Endodermal cell (in vitro differentiated cells): ENCODE measurements around the gene OXCT2. TPM values are rescaled to one million over a fixed set of nuclear protein-coding genes. Genes with fewer than 3 reads are reported as not detected.
"Not testable (repeated sequence)": the region's sequence is repeated elsewhere in the genome, so short reads cannot be mapped to it uniquely, and the experiment has no call there.

Experiments
- DNase-seq: peaks from one replicate; pipeline ENCODE4 v3.0.0-alpha.2; 2017
- H3K27ac ChIP-seq: 2 replicates; pipeline ENCODE4 v1.5.1; 2013; ENCODE audit warnings: mild to moderate bottlenecking, low read depth, low read length, moderate library complexity
- H3K27me3 ChIP-seq: 2 replicates; pipeline ENCODE4 v1.6.1; 2013; ENCODE audit warnings: mild to moderate bottlenecking, low read length, moderate library complexity; ENCODE audit not compliant: insufficient read depth, control insufficient read depth, poor library complexity, severe bottlenecking
- H3K36me3 ChIP-seq: 2 replicates; pipeline ENCODE4 v1.7.0; 2013; ENCODE audit warnings: mild to moderate bottlenecking, low read length, moderate library complexity; ENCODE audit not compliant: control insufficient read depth, insufficient read depth
- H3K4me1 ChIP-seq: one replicate; pipeline ENCODE4 v1.7.0; 2013; ENCODE audit warnings: low read length; ENCODE audit not compliant: control insufficient read depth, insufficient read depth
- H3K4me3 ChIP-seq: 2 replicates; pipeline ENCODE4 v1.5.1; 2013; ENCODE audit warnings: mild to moderate bottlenecking, low read length, moderate library complexity
- H3K9ac ChIP-seq: 2 replicates; pipeline ENCODE4 v1.6.1; 2013; ENCODE audit warnings: mild to moderate bottlenecking, low read length, moderate library complexity; ENCODE audit not compliant: poor library complexity, severe bottlenecking; ENCODE audit errors: extremely low read depth
- H3K9me3 ChIP-seq: 2 replicates; pipeline ENCODE4 v1.6.1; 2013; ENCODE audit warnings: mild to moderate bottlenecking, low read length, moderate library complexity; ENCODE audit not compliant: control insufficient read depth
- H3K27ac Mint-ChIP-seq: 2 replicates; pipeline ENCODE4 v1.8.0; 2020; ENCODE audit warnings: mixed read lengths
- H3K27me3 Mint-ChIP-seq: 2 replicates; pipeline ENCODE4 v1.8.0; 2021; ENCODE audit warnings: mild to moderate bottlenecking, mixed read lengths; ENCODE audit not compliant: insufficient read depth
- H3K36me3 Mint-ChIP-seq: 2 replicates; pipeline ENCODE4 v1.8.0; 2020; ENCODE audit warnings: low read depth, mixed read lengths
- H3K4me1 Mint-ChIP-seq: 2 replicates; pipeline ENCODE4 v1.8.0; 2020; ENCODE audit warnings: mixed read lengths
- H3K4me3 Mint-ChIP-seq: 2 replicates; pipeline ENCODE4 v1.8.0; 2020; ENCODE audit warnings: mild to moderate bottlenecking, moderate library complexity, mixed read lengths
- H3K9me3 Mint-ChIP-seq: 2 replicates; pipeline ENCODE4 v1.8.0; 2020; ENCODE audit warnings: mild to moderate bottlenecking, mixed read lengths
- WGBS, 2 experiments: methylation state at CpG; one replicate each; pipeline versions ENCODE4 v1.1.5 to v1.1.7; 2013; ENCODE audit warnings: missing lambda C conversion rate in 2 of 2, mixed read lengths in 1 of 2; ENCODE audit not compliant: insufficient coverage in 1 of 2, insufficient read length in 1 of 2; 5-methylcytosine and 5-hydroxymethylcytosine counted together
- total RNA-seq, 2 donors: library from RNA; stranded (reverse); fragmentation: NEBNext Ultra II Directional in 1 of 2; extraction: Animal tissue kit (Norgen Biotek cat#: 25700) in 1 of 2; gene quantifications; 2 replicates in 1 of 2; 3 replicates in 1 of 2; pipeline ENCODE4 v1.2.1, GENCODE V29; 2021
- TF ChIP-seq, protein P1 (sequence below): fragments of 200-600 bp; sonication (generic); conservative IDR thresholded peaks from 2 replicates; pipeline ENCODE4 v1.5.0; 2021; ENCODE audit warnings: antibody characterized with exemption, mild to moderate bottlenecking

OXCT2 gene
- total RNA-seq, 2 donors from 2014 or later, result 1.8 TPM

DNA sequence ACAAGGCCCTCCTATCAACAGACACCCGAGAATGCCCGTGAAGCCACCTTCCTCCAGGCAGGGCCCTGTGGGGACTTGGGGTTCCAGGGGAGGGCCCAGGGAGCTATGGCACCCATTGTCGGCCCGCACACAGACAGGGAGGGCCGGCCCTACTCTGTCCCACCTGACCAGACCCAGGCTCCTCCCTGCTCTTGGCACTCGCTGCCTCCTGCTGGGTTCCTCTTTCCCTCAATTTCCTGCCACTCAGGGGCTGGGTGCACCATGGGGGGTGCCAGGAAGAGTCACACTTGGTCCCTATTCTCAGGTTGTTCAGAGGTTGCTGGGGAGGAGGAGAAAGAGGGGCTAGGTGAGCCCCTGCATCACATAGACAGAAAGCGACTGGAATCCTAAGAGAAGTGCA, 8.0 kb upstream of the OXCT2 start:
- Mint-ChIP-seq H3K4me1 (no peaks in the 10 kb centered on the region), H3K27me3 (peaks cover 71% of the 10 kb centered on the region), H3K36me3 (no peaks in the 10 kb centered on the region), H3K27ac (no peak overlapping the region), H3K4me3 (no peak overlapping the region), H3K9me3 (no peaks in the 10 kb centered on the region)
- H3K9ac ChIP-seq, result no peak overlapping the region
- no peak overlapping the region for H3K4me3 ChIP-seq
- DNase-seq, result peak; percentile 59
- TF ChIP-seq, protein P1, sequence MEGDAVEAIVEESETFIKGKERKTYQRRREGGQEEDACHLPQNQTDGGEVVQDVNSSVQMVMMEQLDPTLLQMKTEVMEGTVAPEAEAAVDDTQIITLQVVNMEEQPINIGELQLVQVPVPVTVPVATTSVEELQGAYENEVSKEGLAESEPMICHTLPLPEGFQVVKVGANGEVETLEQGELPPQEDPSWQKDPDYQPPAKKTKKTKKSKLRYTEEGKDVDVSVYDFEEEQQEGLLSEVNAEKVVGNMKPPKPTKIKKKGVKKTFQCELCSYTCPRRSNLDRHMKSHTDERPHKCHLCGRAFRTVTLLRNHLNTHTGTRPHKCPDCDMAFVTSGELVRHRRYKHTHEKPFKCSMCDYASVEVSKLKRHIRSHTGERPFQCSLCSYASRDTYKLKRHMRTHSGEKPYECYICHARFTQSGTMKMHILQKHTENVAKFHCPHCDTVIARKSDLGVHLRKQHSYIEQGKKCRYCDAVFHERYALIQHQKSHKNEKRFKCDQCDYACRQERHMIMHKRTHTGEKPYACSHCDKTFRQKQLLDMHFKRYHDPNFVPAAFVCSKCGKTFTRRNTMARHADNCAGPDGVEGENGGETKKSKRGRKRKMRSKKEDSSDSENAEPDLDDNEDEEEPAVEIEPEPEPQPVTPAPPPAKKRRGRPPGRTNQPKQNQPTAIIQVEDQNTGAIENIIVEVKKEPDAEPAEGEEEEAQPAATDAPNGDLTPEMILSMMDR, result no peak
- WGBS, 2 experiments, result 75 to 89% methylated on average over 1 to 7 of the region's 7 CpGs
- no peak overlapping the region for H3K27ac ChIP-seq
- H3K4me1 ChIP-seq, result no peaks in the 10 kb centered on the region
- H3K36me3 ChIP-seq, result no peaks in the 10 kb centered on the region
- peaks cover 47% of the 10 kb centered on the region for H3K27me3 ChIP-seq
- H3K9me3 ChIP-seq, result no peaks in the 10 kb centered on the region

DNA sequence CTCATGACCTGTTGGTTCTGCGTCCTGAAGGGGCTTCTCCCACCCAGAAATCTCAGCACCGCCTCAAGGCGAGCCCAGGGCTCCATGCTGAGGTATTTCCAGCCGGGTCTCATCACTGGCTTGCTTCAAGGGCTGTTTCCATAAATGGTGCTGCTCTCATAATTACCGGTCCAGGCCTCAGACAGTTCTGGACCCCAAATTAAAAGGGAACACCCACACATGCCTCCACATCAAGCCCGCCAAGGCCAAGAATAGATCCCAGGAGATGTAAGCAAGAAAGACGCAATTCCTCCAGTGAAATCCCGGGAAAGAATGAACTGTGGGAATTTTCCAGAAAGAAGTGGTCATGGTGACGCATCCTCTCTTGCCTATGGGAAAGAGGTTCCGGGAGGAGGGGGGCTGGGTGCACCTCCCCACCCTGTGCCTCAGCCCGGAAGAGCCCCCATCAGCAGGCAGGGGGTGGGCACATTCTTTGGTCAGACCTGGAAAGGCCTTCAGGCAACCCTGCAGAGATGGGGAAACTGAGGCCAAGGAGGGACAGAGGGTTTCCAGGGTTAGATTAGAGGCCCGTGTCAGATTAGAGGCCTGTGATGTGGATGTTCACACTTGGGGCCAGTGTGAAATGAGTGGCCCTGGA, 7.4 kb upstream of the OXCT2 start:
- not testable (repeated sequence) for H3K27ac ChIP-seq, H3K36me3 Mint-ChIP-seq, H3K36me3 ChIP-seq, H3K9me3 ChIP-seq, H3K27ac Mint-ChIP-seq, H3K4me1 ChIP-seq, H3K9ac ChIP-seq, H3K4me3 ChIP-seq, DNase-seq, H3K4me3 Mint-ChIP-seq, H3K9me3 Mint-ChIP-seq, H3K4me1 Mint-ChIP-seq
- peaks cover 42% of the 10 kb centered on the region for H3K27me3 ChIP-seq
- peaks cover 65% of the 10 kb centered on the region for H3K27me3 Mint-ChIP-seq
- 92 to 95% methylated on average over 3 to 10 of the region's 12 CpGs for WGBS, 2 experiments

- not testable (repeated sequence) for H3K27ac Mint-ChIP-seq, H3K4me1 Mint-ChIP-seq, H3K4me3 ChIP-seq, DNase-seq, H3K9me3 Mint-ChIP-seq, H3K9me3 ChIP-seq, H3K4me1 ChIP-seq, H3K9ac ChIP-seq, H3K4me3 Mint-ChIP-seq, H3K27ac ChIP-seq, H3K36me3 ChIP-seq, H3K36me3 Mint-ChIP-seq
- peaks cover 35% of the 10 kb centered on the region for H3K27me3 ChIP-seq
- 97 to 98% methylated on average over 8 to 13 of the region's 17 CpGs for WGBS, 2 experiments
- peaks cover 58% of the 10 kb centered on the region for H3K27me3 Mint-ChIP-seq
Observed at GRCh38 chr1:39777896-39778295, 6.7 kb upstream of the OXCT2 start.

DNA sequence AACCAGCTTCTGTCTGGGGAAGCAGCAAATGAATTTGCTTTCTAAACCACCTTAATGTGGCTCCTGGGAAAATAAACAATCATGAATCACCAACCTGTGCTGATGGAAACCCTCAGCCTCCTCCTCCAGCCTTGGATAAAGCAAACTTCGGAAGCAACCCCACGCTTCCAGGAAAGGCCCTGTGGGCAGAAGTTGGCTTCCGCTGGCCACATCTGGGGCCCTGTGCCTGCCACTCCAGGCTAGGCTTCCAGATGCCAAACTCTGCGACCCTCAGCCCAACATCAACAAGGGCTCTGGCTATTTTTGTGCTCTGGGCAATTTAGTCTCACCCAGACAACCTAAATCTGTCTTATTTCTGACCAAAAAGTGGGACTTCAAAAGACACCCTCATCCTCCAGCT, 6.2 kb upstream of the OXCT2 start:
- H3K9me3 Mint-ChIP-seq, result no peaks in the 10 kb centered on the region
- H3K27me3 Mint-ChIP-seq, result peaks cover 52% of the 10 kb centered on the region
- Histone ChIP-seq H3K4me1 (no peaks in the 10 kb centered on the region), H3K9me3 (no peaks in the 10 kb centered on the region), H3K27ac (no peak overlapping the region), H3K4me3 (no peak overlapping the region), H3K9ac (no peak overlapping the region), H3K36me3 (no peaks in the 10 kb centered on the region), H3K27me3 (peaks cover 32% of the 10 kb centered on the region)
- no peak for DNase-seq
- no peak overlapping the region for H3K4me3 Mint-ChIP-seq
- H3K4me1 Mint-ChIP-seq, result no peaks in the 10 kb centered on the region
- WGBS, 2 experiments, result 88 to 96% methylated on average over 4 of the region's 4 CpGs
- TF ChIP-seq, protein P1, result no peak
- no peak overlapping the region for H3K27ac Mint-ChIP-seq
- no peaks in the 10 kb centered on the region for H3K36me3 Mint-ChIP-seq
